HepG2 (cell line): ENCODE results near the gene SH3PXD2A. TPM values are rescaled to one million over a fixed set of nuclear protein-coding genes. Genes with fewer than 3 reads are reported as not detected.

ENCODE experiments used
- ATAC-seq: fragments of 200-7000 bp; cut with Tn5 transposase; 3 replicates; pipeline ENCODE4 v1.9.1; 2020; ENCODE audit warnings: mild to moderate bottlenecking, moderate library complexity
- BruUV-seq: library from RNA; stranded (reverse); fragments of 400-500 nt; replicated peaks from 2 replicates; lab custom pipeline; 2021; lab: Mats Ljungman, UMichigan
- CTCF ChIA-PET: fragments of 300-600 bp; formaldehyde crosslinking; extraction: SDS; loops from one replicate; lab custom pipeline; 2021; ENCODE audit warnings: low total read pairs, inconsistent platforms, low intra/inter-chr PET ratio; lab: Yijun Ruan, JAX
- POLR2A ChIA-PET: fragments of 350-600 bp; sonication (Branson Sonifier 250); formaldehyde crosslinking; loops from one replicate; lab custom pipeline; 2020; ENCODE audit warnings: antibody characterized with exemption, inconsistent platforms; lab: Yijun Ruan, JAX
- DNase-seq: peaks from one replicate; pipeline ENCODE4 v3.0.0-alpha.2; 2015; ENCODE audit warnings: low spot score
- FAIRE-seq: peaks from 3 replicates; lab custom pipeline; 2011; peaks lifted over from hg19 to GRCh38; lab: Jason Lieb, UNC
- H2AFZ ChIP-seq: one replicate; pipeline ENCODE4 v1.6.1; 2011; ENCODE audit warnings: low read length, inconsistent platforms
- H3K27ac ChIP-seq: fragments of 300-600 bp; 3 replicates; pipeline ENCODE4 v1.8.0; 2011; ENCODE audit warnings: mixed run types, mild to moderate bottlenecking, mixed read lengths, low read length, inconsistent platforms; ENCODE audit not compliant: insufficient read depth; ENCODE audit errors: extremely low read length
- H3K27me3 ChIP-seq, 2 experiments: fragments of 200-600 bp in 1 of 2; 2 replicates in 1 of 2; 3 replicates in 1 of 2; pipeline versions ENCODE4 v1.6.0 to v1.8.0; 2011; ENCODE audit warnings: low read length in 2 of 2, mild to moderate bottlenecking in 2 of 2, moderate library complexity in 2 of 2, inconsistent platforms in 1 of 2; ENCODE audit not compliant: insufficient read depth in 2 of 2, control insufficient read depth in 1 of 2
- H3K36me3 ChIP-seq, 2 experiments: fragments of 200-600 bp in 1 of 2; replicated peaks in 1 of 2; 2 replicates in 1 of 2; 3 replicates in 1 of 2; pipeline versions ENCODE4 v1.5.1 to v1.8.0; 2011; ENCODE audit warnings: low read length in 2 of 2, inconsistent platforms in 1 of 2; ENCODE audit not compliant: insufficient read depth in 2 of 2, control insufficient read depth in 1 of 2
- H3K4me1 ChIP-seq: 2 replicates; pipeline ENCODE4 v1.5.1; 2012; ENCODE audit warnings: low read length, inconsistent platforms; ENCODE audit not compliant: insufficient read depth
- H3K4me2 ChIP-seq: 2 replicates; pipeline ENCODE4 v1.6.0; 2011; ENCODE audit warnings: low read depth, low read length, inconsistent platforms
- H3K4me3 ChIP-seq, 3 experiments: fragments of 200-600 bp in 1 of 3; sonication (generic), shearing (Covaris generic) in 1 of 3; replicated peaks in 1 of 3; 2 replicates each; pipeline ENCODE4 v1.5.1; 2011 to 2016; ENCODE audit warnings: low read length in 3 of 3, inconsistent platforms in 2 of 3, low read depth in 2 of 3, mild to moderate bottlenecking in 2 of 3, control low read depth in 1 of 3, mixed read lengths in 1 of 3; ENCODE audit not compliant: insufficient read depth in 1 of 3
- H3K79me2 ChIP-seq: one replicate; pipeline ENCODE4 v1.6.1; 2011; ENCODE audit warnings: low read length, inconsistent platforms; ENCODE audit not compliant: insufficient read depth
- H3K9ac ChIP-seq: 2 replicates; pipeline ENCODE4 v1.6.0; 2011; ENCODE audit warnings: mild to moderate bottlenecking, low read depth, low read length, inconsistent platforms; ENCODE audit not compliant: insufficient read depth
- H3K9me3 ChIP-seq: 2 replicates; pipeline ENCODE4 v1.5.1; 2012; ENCODE audit warnings: mild to moderate bottlenecking, low read length
- H4K20me1 ChIP-seq: 2 replicates; pipeline ENCODE4 v1.6.0; 2011; ENCODE audit warnings: inconsistent platforms, mild to moderate bottlenecking, low read length, moderate library complexity; ENCODE audit not compliant: insufficient read depth
- AGO2 ChIP-seq: fragments of 200-400 bp; formaldehyde crosslinking; optimal IDR thresholded peaks from 2 replicates; pipeline ENCODE3; 2017; ENCODE audit warnings: mild to moderate bottlenecking, low read depth, low read length, moderate library complexity
- ARNTL ChIP-seq: sonication (generic); formaldehyde crosslinking; IDR thresholded peaks from 2 replicates; pipeline ENCODE4 v1.4.0; 2020; ENCODE audit warnings: mild to moderate bottlenecking, missing genetic modification reagents
- CEBPG ChIP-seq: IDR thresholded peaks from 2 replicates; pipeline ENCODE4 v1.6.1; 2016
- DMAP1 ChIP-seq: IDR thresholded peaks from 2 replicates; pipeline ENCODE4 v1.6.1; 2016
- FOXA1 ChIP-seq, 2 experiments: fragments of 450-650 bp in 1 of 2; sonication (generic) in 1 of 2; formaldehyde crosslinking in 1 of 2; IDR thresholded peaks; 2 replicates each; pipeline versions ENCODE4 v1.4.0 to v1.6.1; 2016 to 2020; ENCODE audit warnings: missing genetic modification reagents in 1 of 2
- FOXA3 ChIP-seq: IDR thresholded peaks from 2 replicates; pipeline ENCODE4 v1.6.1; 2016; ENCODE audit warnings: missing genetic modification reagents, missing compliant biosample characterization
- FOXK1 ChIP-seq: sonication (generic); formaldehyde crosslinking; IDR thresholded peaks from 2 replicates; pipeline ENCODE4 v1.4.0; 2020; ENCODE audit warnings: low read depth, missing genetic modification reagents, borderline replicate concordance
- FOXO1 ChIP-seq: sonication (generic); formaldehyde crosslinking; IDR thresholded peaks from 2 replicates; pipeline ENCODE4 v1.4.0; 2020; ENCODE audit warnings: missing genetic modification reagents
- GATAD2A ChIP-seq: IDR thresholded peaks from 2 replicates; pipeline ENCODE4 v1.6.1; 2016
- HHEX ChIP-seq: IDR thresholded peaks from 2 replicates; pipeline ENCODE4 v1.6.1; 2016; ENCODE audit warnings: control low read depth
- NFIB ChIP-seq: sonication (generic); formaldehyde crosslinking; IDR thresholded peaks from 2 replicates; pipeline ENCODE4 v1.9.0; 2021; ENCODE audit warnings: missing genetic modification reagents, mild to moderate bottlenecking, borderline replicate concordance
- PAF1 ChIP-seq: IDR thresholded peaks from 2 replicates; pipeline ENCODE4 v1.6.1; 2016; ENCODE audit warnings: missing genetic modification reagents, missing compliant biosample characterization
- POLR2AphosphoS5 ChIP-seq: IDR thresholded peaks from 2 replicates; pipeline ENCODE4 v1.6.1; 2012; ENCODE audit warnings: low read depth, low read length
- RAD21 ChIP-seq: fragments of 450-650 bp; formaldehyde crosslinking; IDR thresholded peaks from 2 replicates; pipeline ENCODE4 v1.5.0; 2020; ENCODE audit warnings: mild to moderate bottlenecking
- RBM22 ChIP-seq: fragments of 200-400 bp; formaldehyde crosslinking; optimal IDR thresholded peaks from 2 replicates; pipeline ENCODE3; 2017; ENCODE audit warnings: mild to moderate bottlenecking, low read length, moderate library complexity
- SMC3 ChIP-seq: IDR thresholded peaks from 2 replicates; pipeline ENCODE4 v1.6.1; 2011; ENCODE audit warnings: low read length, improper control_type of control experiment
- SSRP1 ChIP-seq: IDR thresholded peaks from 2 replicates; pipeline ENCODE4 v1.6.1; 2016; ENCODE audit warnings: control low read depth
- STAG1 ChIP-seq: sonication (generic); formaldehyde crosslinking; IDR thresholded peaks from 2 replicates; pipeline ENCODE4 v1.4.0; 2020; ENCODE audit warnings: missing genetic modification reagents
- ZBTB10 ChIP-seq: sonication (generic); formaldehyde crosslinking; IDR thresholded peaks from 2 replicates; pipeline ENCODE4 v1.4.0; 2020; ENCODE audit warnings: missing genetic modification reagents, borderline replicate concordance
- ZMYM4 ChIP-seq: sonication (generic); formaldehyde crosslinking; IDR thresholded peaks from 2 replicates; pipeline ENCODE4 v1.8.1; 2023; ENCODE audit warnings: mild to moderate bottlenecking, missing genetic modification reagents
- ZNF136 ChIP-seq: sonication (generic); formaldehyde crosslinking; IDR thresholded peaks from 2 replicates; pipeline ENCODE4 v1.8.1; 2022; ENCODE audit warnings: low read depth, mild to moderate bottlenecking, moderate library complexity, missing genetic modification reagents
- ZNF143 ChIP-seq: sonication (generic); formaldehyde crosslinking; IDR thresholded peaks from 2 replicates; pipeline ENCODE4 v1.4.0; 2020; ENCODE audit warnings: missing genetic modification reagents
- ZNF775 ChIP-seq: sonication (generic); formaldehyde crosslinking; IDR thresholded peaks from 2 replicates; pipeline ENCODE4 v1.4.0; 2020; ENCODE audit warnings: missing genetic modification reagents, mild to moderate bottlenecking, moderate library complexity, borderline replicate concordance
- WGBS: methylation state at CpG from one replicate; pipeline ENCODE4 v1.1.6; 2017; ENCODE audit warnings: low lambda C conversion rate; 5-methylcytosine and 5-hydroxymethylcytosine counted together
- in situ Hi-C: cut with HindIII; loops from 2 replicates; pipeline ENCODE4 v1.10.0; 2017; ENCODE audit warnings: low pct_unique_long_range_greater_than_20kb; ENCODE audit not compliant: extremely low pct_ligation_motif_present
- intact Hi-C: fragments of 100-400 bp; cut with micrococcal nuclease; formaldehyde crosslinking; loops from one replicate; pipeline ENCODE4 v1.10.0; 2022; ENCODE audit not compliant: unreplicated experiment
- polyA plus RNA-seq, 8 experiments: library from polyadenylated mRNA; depleted of rRNA in 3 of 8; stranded (reverse) in 7 of 8; unstranded in 1 of 8; fragments of >200 nt; fragmentation: Illumina TruSeq in 4 of 8; extraction: Trizol in 4 of 8; gene quantifications; 2 replicates each; pipeline versions ENCODE4 v1.2.1 to v1.2.3, GENCODE V29; 2011 to 2016; ENCODE audit warnings: low read depth in 4 of 8, missing spikeins in 1 of 8, mixed read lengths in 1 of 8; ENCODE audit not compliant: insufficient read depth in 1 of 8
- total RNA-seq, 5 experiments: library from RNA; depleted of rRNA; stranded (reverse); fragments of >200 nt; fragmentation: Illumina TruSeq; extraction: Trizol; gene quantifications; 2 replicates each; pipeline ENCODE4 v1.2.3, GENCODE V29; 2016; ENCODE audit warnings: low read depth in 1 of 5
- TF ChIP-seq, protein P1 (sequence below): sonication (generic); formaldehyde crosslinking; conservative IDR thresholded peaks from 2 replicates; pipeline ENCODE4 v1.5.0; 2020; ENCODE audit warnings: missing genetic modification reagents

The SH3PXD2A gene
- total and polyA plus RNA-seq, 2 of the 13 experiments (the other 11 are each of a cell fraction or from before 2014, with no cell fraction given) = 11.1 to 11.3 TPM

DNA sequence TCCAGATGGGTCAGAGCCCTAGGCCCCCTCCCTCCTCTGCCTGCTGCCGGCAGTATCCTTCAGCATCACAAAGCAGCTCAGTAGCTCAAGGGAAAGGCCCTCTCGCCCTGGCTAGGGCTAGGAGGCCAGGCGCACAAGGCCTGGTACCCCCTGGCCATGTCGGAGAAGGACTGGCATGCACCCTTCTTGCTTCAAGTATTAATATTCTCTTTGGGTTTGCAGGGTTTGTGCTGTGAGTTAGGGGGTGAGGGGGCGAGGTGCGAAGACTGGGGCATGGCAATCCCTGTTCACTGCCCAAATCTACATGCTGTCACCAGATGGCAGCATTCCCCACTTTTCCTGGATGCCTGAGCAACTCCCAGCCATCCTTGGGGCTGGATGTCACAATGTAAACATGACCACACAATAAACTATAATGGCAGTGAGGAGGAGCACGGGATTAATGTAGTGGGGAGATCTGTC lies 256.7 kb downstream of the SH3PXD2A start:
- no peak overlapping the region for H3K4me2 ChIP-seq
- peaks cover 12 to 20% of the 10 kb centered on the region in 2 experiments; a peak in 4 of 5 replicates for H3K36me3 ChIP-seq
- H3K27ac ChIP-seq = no peak overlapping the region
- WGBS = 75% methylated on average over 7 of the region's 7 CpGs
- no peaks in the 10 kb centered on the region for H3K27me3 ChIP-seq
- FAIRE-seq (peak; percentile 72), DNase-seq (peak; percentile 72), ATAC-seq (peak; percentile 74)
- H2AFZ ChIP-seq = no peak overlapping the region
- no TSS peak for BruUV-seq
- in situ Hi-C loops (loop anchor here (5.0 kb wide), 1 partner anchor 69 kb away; no protein-coding TSS in a partner anchor), intact Hi-C loops (loop anchor here (1.0 to 10.0 kb wide), 2 partner anchors 88 to 114 kb away; no protein-coding TSS in a partner anchor)
- 0 out of 2 replicates have a peak, but pooled peaks cover 3% of the 10 kb centered on the region for H4K20me1 ChIP-seq
- no peak overlapping the region for H3K4me3 ChIP-seq
- ChIA-PET POLR2A (no interaction called here), CTCF (interaction anchor here (1.3 to 2.5 kb wide), 3 partner anchors 67 to 286 kb away, joined by 5 to 18 read pairs (median 10); no protein-coding TSS in a partner anchor)
- no peaks in the 10 kb centered on the region for H3K9me3 ChIP-seq
- no peak overlapping the region for H3K9ac ChIP-seq
- H3K4me1 ChIP-seq = no peaks in the 10 kb centered on the region
- H3K79me2 ChIP-seq = no peaks in the 10 kb centered on the region
- TF ChIP-seq RBM22 (peak; percentile 91), ARNTL (CRISPR knock-in tag) (no peak), GATAD2A (CRISPR knock-in tag) (0 out of 2 replicates have a peak, but pooled peaks have one; percentile 19), NFIB (no peak), ZNF775 (no peak), ZNF136 (CRISPR knock-in tag) (no peak), FOXO1 (CRISPR knock-in tag) (peak; percentile 26; the same call in 1 of the 2 replicates), HHEX (no peak), DMAP1 (no peak), FOXA3 (peak; percentile 92), FOXK1 (CRISPR knock-in tag) (peak; percentile 75; the same call in 1 of the 2 replicates), POLR2AphosphoS5 (0 out of 2 replicates have a peak, but pooled peaks have one; percentile 33), SSRP1 (peak; percentile 70; the same call in 1 of the 2 replicates), ZBTB10 (CRISPR knock-in tag) (no peak), FOXA1 (IDR thresholded peaks at IDR 0.05) (no peak), FOXA1 (CRISPR knock-in tag; IDR thresholded peaks at IDR 0.05) (peak; percentile 95), SMC3 (peak; percentile 56), ZMYM4 (CRISPR knock-in tag) (peak; percentile 14; the same call in 1 of the 2 replicates), PAF1 (CRISPR knock-in tag) (peak; percentile 72), AGO2 (peak; percentile 75), CEBPG (CRISPR knock-in tag) (peak; percentile 67), STAG1 (peak; percentile 82), ZNF143 (CRISPR knock-in tag) (peak; percentile 80), RAD21 (CRISPR knock-in tag) (peak; percentile 72)
- TF ChIP-seq, protein P1, sequence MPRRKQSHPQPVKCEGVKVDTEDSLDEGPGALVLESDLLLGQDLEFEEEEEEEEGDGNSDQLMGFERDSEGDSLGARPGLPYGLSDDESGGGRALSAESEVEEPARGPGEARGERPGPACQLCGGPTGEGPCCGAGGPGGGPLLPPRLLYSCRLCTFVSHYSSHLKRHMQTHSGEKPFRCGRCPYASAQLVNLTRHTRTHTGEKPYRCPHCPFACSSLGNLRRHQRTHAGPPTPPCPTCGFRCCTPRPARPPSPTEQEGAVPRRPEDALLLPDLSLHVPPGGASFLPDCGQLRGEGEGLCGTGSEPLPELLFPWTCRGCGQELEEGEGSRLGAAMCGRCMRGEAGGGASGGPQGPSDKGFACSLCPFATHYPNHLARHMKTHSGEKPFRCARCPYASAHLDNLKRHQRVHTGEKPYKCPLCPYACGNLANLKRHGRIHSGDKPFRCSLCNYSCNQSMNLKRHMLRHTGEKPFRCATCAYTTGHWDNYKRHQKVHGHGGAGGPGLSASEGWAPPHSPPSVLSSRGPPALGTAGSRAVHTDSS (CRISPR knock-in tag) = no peak
